GM12864 (cell line): ENCODE results near the gene IMP3.

ENCODE experiments used
- DNase-seq: peaks from one replicate; pipeline ENCODE4 v3.0.0-alpha.2; 2011; ENCODE audit warnings: low read depth
- H3K4me3 ChIP-seq: 2 replicates; pipeline ENCODE4 v1.5.1; 2011; ENCODE audit warnings: mild to moderate bottlenecking, low read depth, low read length, control low read depth
- TF ChIP-seq, protein P1 (sequence below): IDR thresholded peaks from 2 replicates; pipeline ENCODE4 v1.5.1; 2011; ENCODE audit warnings: low read depth, mild to moderate bottlenecking, moderate library complexity, low read length, control low read depth, inconsistent platforms; ENCODE audit errors: missing control alignments

IMP3 gene

DNA sequence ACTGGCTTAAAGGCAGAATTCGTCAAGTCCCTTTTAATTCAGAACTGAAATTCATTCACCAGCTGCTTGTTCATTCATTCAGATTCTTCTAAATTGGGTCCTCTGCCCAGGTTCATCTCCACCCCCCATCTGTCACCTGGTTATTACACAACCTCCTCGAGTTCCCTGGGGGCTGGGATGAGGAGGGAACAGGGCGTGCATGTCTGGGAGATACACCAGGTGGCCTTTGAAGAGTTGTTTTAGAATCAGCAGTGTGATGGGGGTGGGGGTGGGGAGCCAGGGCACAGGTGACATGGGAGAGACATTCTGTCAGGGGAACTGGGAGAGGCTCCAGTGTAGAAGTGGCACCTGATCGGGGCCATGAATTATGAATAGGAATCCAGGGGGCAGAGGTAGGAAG, 15.9 kb upstream of the IMP3 start:
- no peak overlapping the region for H3K4me3 ChIP-seq
- no peak for DNase-seq

DNA sequence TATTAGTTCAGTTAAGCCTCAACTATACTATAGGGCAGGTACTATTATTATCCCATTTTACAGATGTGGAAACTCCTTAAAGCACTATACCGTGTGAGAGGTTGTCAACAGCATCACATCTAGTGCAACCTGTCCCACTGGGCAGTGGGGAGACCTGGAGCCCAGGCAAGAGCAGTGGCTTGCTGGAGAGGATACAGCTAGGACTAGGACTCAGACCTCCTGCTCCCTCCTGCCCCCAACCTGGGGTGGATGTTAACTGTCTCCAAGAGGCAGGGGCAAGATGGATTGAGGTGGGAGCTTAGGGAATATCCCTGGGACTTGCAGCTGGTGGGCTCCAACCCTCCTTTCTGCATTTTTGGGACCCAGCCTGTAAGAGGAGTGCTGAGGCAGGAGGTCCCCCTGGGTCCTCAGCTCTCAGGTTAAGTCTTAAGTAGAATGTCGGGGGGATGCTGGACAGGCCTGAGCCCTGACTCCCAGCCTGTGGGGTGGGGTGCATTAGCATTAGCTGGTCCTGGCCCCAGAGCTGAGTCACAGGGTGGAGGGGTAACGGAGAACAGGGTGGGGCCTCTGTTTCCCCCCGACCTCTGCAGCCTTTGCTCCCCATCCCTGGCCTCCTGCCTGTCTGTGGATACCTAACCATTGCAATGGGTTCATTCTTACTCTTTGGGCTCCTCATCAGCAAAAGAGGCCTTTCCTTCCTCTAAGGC, 14.3 kb upstream of the IMP3 start:
- DNase-seq = no peak
- no peak overlapping the region for H3K4me3 ChIP-seq
- TF ChIP-seq, protein P1, sequence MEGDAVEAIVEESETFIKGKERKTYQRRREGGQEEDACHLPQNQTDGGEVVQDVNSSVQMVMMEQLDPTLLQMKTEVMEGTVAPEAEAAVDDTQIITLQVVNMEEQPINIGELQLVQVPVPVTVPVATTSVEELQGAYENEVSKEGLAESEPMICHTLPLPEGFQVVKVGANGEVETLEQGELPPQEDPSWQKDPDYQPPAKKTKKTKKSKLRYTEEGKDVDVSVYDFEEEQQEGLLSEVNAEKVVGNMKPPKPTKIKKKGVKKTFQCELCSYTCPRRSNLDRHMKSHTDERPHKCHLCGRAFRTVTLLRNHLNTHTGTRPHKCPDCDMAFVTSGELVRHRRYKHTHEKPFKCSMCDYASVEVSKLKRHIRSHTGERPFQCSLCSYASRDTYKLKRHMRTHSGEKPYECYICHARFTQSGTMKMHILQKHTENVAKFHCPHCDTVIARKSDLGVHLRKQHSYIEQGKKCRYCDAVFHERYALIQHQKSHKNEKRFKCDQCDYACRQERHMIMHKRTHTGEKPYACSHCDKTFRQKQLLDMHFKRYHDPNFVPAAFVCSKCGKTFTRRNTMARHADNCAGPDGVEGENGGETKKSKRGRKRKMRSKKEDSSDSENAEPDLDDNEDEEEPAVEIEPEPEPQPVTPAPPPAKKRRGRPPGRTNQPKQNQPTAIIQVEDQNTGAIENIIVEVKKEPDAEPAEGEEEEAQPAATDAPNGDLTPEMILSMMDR = no peak

More for the DNA sequence above, 15.9 kb upstream of the IMP3 start:
- TF ChIP-seq, protein P1 = no peak

DNA sequence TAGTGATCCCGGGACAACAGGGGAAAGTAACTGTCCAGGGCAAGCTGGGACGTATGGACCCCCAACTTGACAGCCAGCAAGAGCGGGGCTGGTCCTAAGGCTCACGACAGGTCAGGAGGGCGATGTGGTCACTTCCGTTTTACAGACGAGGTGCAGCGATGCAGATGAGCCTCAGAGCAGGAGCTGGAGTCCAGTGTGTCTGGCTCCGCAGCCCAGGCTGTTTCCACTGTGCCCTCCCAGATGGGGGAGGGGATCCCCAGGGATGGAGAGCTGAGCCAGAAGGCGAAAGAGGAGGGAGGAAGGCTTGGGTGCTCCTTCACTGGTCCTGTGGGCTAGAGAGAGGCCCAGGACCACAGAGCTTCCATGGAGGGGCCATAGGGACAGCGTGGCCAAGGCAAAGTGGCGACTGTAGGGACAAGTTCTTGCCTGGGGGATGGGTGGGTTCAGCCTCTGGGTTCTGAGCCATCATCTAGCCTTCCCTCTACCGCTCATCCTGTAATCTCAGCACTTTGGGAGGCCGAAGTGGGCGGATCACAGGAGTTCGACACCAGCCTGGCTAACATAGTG, 13.4 kb upstream of the IMP3 start:
- TF ChIP-seq, protein P1 = no peak
- H3K4me3 ChIP-seq = no peak overlapping the region
- DNase-seq = no peak

DNA sequence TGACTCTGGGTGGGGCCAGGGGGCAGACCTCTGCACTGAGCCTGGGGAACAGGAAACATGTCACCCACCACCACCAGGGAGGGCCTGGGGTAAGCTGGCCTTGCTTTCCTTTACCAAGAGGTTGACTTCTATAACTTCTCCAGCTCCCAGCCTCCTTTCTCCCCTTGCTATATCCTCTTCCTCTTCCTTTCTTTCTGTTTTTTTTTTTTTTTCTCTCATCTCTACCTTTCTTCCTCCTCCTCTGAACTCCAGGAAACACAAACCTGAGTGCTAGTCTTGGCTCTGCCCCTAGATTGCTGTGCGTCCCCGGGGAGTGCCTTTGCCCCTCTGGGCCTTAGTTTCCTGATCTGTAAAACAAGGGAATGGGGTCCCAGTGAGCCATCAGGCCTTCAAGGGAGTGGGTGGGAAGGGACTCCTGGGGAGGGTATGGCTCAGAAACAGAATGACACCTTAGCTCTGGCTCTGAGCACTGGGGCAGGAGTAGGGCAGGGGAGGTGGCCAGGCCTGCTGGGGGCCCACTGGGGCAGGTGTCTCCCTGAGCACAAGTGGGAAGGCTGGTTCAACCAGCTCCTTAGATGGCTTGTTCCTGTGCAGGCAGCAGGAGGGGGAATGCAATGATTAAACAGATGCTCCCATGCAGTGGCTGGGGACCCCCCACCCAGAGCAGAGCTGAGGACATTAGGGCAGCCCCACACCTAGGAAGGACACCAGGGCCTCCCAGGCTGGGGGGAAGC, 12.0 kb upstream of the IMP3 start:
- no peak for DNase-seq
- TF ChIP-seq, protein P1 = no peak
- no peak overlapping the region for H3K4me3 ChIP-seq

DNA sequence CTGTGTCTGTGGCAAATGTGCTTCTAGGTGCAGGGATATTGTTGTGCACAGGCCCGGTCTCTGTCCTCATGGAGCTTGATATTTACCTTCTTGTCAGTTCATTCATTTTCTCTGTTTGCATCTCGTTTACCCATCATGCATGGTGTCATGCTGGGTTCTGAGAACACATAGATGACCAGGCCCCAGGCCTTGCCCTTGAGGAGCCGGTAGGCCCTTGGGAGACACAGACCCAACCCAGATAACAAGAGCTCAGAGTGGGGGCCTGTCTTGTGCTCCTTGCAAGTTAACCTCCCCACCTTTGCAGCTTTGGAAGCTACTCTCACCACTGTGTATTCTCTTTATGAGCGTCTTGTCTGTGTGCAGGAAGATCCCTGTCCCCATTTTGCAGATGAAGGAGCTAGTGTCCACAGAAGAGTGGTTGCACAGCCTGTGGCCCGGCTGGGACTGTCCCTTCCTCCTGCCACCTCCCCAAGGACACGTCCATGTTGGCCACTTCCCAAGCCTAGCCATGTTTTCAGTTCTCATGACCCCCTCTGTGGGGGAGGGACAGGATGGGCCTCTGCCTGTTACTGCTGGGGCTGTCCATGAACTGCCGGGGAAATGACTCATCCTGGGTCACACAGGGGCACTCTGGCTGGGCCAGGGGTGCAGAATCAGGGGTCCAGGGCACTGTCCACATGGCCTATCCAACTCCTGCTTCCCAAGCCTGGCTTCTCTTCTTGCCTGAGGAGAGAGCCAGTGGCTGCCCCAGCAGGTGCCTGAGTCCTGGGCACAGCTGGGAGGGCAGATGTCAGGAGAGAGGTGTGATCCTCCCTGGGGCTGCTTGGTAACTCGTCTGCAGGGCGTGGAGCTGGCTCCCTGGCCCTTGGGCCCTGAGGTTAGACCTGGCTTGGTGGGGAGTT, 11.1 kb upstream of the IMP3 start:
- TF ChIP-seq, protein P1 = no peak
- H3K4me3 ChIP-seq = no peak overlapping the region
- no peak for DNase-seq

- no peak overlapping the region for H3K4me3 ChIP-seq
- TF ChIP-seq, protein P1 = no peak
- DNase-seq = no peak
Observed at GRCh38 chr15:75649848-75650247, 9.8 kb upstream of the IMP3 start.
